ENCODE measurements around the gene ASS1.

Gene ASS1

GRCh38 chr9:130477564-130477963 is 32.8 kb downstream of the ASS1 start:
- no peak for DNase-seq

- no peak for DNase-seq
Observed at GRCh38 chr9:130478152-130478551, 33.4 kb downstream of the ASS1 start.

GRCh38 chr9:130478736-130479575 is 34.2 kb downstream of the ASS1 start:
- DNase-seq: no peak

- no peak for DNase-seq
Observed at GRCh38 chr9:130479587-130479986, 34.8 kb downstream of the ASS1 start.

- no peak for DNase-seq
Observed at GRCh38 chr9:130480673-130481072, 35.9 kb downstream of the ASS1 start.

GRCh38 chr9:130482463-130482862 is 37.7 kb downstream of the ASS1 start:
- DNase-seq: peak; percentile 41

GRCh38 chr9:130483371-130483971 is 38.7 kb downstream of the ASS1 start:
- peak; percentile 86 for DNase-seq

GRCh38 chr9:130484362-130485072 is 39.8 kb downstream of the ASS1 start:
- no peak for DNase-seq

GRCh38 chr9:130486103-130486502 is 41.3 kb downstream of the ASS1 start:
- no peak for DNase-seq

GRCh38 chr9:130487500-130487899 is 42.7 kb downstream of the ASS1 start:
- DNase-seq: no peak

GRCh38 chr9:130488621-130489330 is 44.0 kb downstream of the ASS1 start:
- DNase-seq: no peak

GRCh38 chr9:130490981-130491380 is 46.2 kb downstream of the ASS1 start:
- DNase-seq: no peak

GRCh38 chr9:130491830-130492482 is 47.2 kb downstream of the ASS1 start:
- DNase-seq: no peak

GRCh38 chr9:130493021-130493420 is 48.3 kb downstream of the ASS1 start:
- no peak for DNase-seq

- no peak for DNase-seq
Observed at GRCh38 chr9:130493476-130493875, 48.7 kb downstream of the ASS1 start.

- no peak for DNase-seq
Observed at GRCh38 chr9:130495067-130495466, 50.3 kb downstream of the ASS1 start.

GRCh38 chr9:130497139-130497538 is 52.4 kb downstream of the ASS1 start:
- DNase-seq: peak; percentile 64

- DNase-seq: peak; percentile 88
Observed at GRCh38 chr9:130498298-130498917, 53.6 kb downstream of the ASS1 start.

GRCh38 chr9:130498918-130499698 is 54.3 kb downstream of the ASS1 start:
- peak; percentile 31 for DNase-seq

- DNase-seq: peak; percentile 79
Observed at GRCh38 chr9:130499804-130500263, 55.1 kb downstream of the ASS1 start.
